Umbilical cord (tissue), 2 donors: Measurements from ENCODE around the gene CES2. TPM values are rescaled to one million over a fixed set of nuclear protein-coding genes. Genes with fewer than 3 reads are reported as not detected.
"Not testable (repeated sequence)": the region's sequence is repeated elsewhere in the genome, so short reads cannot be mapped to it uniquely, and the experiment has no call there.

ENCODE experiments used
- DNase-seq: peaks from one replicate; pipeline ENCODE4 v3.0.0-alpha.2; 2015; ENCODE audit warnings: low spot score
- total RNA-seq: library from RNA; depleted of rRNA; stranded (reverse); fragments of >200 nt; gene quantifications from one replicate; pipeline ENCODE4 v1.2.3, GENCODE V29; 2014; ENCODE audit warnings: low replicate concordance; ENCODE audit not compliant: insufficient read depth

The CES2 gene
- total RNA-seq, 1 donor from 2014 or later: 53.7 TPM

DNA sequence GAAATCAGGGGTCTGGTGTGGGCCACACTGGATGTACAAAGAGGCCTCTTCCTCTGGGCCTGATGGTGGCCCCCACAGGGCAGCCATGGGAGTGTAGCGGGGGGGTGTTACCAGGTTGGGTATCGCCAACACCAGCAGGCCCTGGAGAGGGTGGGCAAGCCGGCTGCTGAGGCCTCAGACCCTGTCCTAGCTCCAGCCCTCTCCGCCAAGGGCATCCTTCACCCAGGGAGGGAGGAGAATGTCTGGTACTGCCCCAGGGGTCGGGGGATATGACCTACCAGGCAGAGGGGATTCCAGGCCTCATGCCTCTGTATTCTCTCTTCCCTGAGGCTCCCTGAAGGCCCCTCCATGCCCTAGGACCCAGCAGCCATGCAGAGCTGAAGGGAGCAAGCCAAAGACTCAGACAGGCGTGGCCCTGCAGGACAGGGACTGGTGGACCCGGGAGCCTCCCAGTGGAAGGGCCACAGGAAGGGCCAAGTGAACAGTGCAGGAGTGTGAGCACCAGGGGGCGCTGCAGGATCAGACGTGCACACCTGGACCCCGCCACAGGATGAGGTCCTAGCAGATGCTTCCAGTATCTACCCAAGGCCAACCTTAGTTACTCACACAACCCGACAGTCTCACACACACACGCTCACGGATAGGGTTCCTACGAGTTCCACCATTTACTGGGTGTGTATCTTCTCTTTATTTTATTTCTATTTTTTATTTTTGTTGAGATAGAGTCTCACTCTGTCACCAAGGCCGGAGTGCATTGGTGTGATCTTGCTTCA, 42.2 kb downstream of the CES2 start:
- DNase-seq: peak; percentile 77

- peak; percentile 23 for DNase-seq
Measured at GRCh38 chr16:66979011-66979717, 43.8 kb downstream of the CES2 start.

GRCh38 chr16:66983033-66983432, 47.7 kb downstream of the CES2 start:
- no peak for DNase-seq

DNA sequence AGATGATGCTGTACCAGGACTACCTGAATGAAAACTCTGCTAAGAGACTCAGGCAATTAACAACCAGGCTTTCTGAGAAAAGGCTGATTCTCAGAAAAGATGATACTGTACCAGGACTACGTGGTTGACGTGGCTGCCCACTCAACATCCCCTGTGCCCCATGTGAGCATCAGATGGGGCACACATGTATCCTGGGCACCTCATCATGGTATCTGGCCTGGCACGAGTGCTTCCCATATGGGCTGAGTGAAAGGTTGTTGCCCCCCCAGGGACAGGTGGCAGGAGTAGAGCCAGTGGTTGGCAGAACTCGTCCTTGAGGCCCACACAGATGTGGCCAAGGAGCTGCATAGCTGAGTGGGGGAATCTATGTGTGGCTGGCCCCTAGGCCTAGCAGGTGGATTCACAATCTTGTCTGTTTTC, 49.6 kb downstream of the CES2 start:
- DNase-seq: no peak

- no peak for DNase-seq
Measured at GRCh38 chr16:66986559-66986958, 51.2 kb downstream of the CES2 start.

GRCh38 chr16:66988197-66988788, 53.0 kb downstream of the CES2 start, which contains the start of gene CES4A:
CES4A (plus strand) TSS chr16:66988589; CDS start chr16:66988773, 184 bp downstream.
- DNase-seq: no peak

GRCh38 chr16:66991545-66992077, 56.3 kb downstream of the CES2 start:
- DNase-seq: no peak

DNA sequence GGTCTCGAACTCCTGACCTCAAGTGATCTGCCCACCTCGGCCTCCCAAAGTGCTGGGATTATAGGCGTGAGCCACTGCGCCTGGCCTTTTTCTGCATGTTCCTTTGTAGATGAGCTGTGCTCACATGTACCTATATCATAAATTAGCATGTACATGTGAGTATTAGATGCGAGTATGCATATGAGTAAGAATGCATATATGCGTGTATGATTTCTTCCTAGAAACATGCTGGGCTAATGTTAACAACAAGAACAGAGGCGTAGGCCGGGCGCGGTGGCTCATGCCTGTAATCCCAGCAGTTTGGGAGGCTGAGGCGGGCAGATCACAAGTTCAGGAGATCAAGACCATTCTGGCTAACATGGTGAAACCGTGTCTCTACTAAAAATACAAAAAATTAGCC, 58.2 kb downstream of the CES2 start:
- DNase-seq: not testable (repeated sequence)

Other genes starting within 250 kb of the CES2 start
- 21.9 TPM for gene CMTM4, start 238.8 kb upstream of the CES2 start, total RNA-seq
- gene DYNC1LI2, start 183.9 kb upstream of the CES2 start, total RNA-seq: 152 TPM
- gene TERB1, start 133.9 kb upstream of the CES2 start, total RNA-seq: 1.7 TPM
- 40.4 TPM for gene NAE1, start 104.5 kb upstream of the CES2 start, total RNA-seq
- gene CA7, start 91.1 kb upstream of the CES2 start, total RNA-seq: not detected
- gene PDP2, start 55.0 kb upstream of the CES2 start, total RNA-seq: 16.4 TPM
- gene CDH16, start 16.6 kb upstream of the CES2 start, total RNA-seq: not detected
- gene RRAD, start 10.0 kb upstream of the CES2 start, total RNA-seq: 19.0 TPM
- 72.5 TPM for gene CIAO2B, start 1.1 kb upstream of the CES2 start, total RNA-seq
- 3.4 TPM for gene CES3, start 25.8 kb downstream of the CES2 start, total RNA-seq
- gene CES4A, start 53.1 kb downstream of the CES2 start, total RNA-seq: 4.1 TPM
- 51.3 TPM for gene CBFB, start 93.6 kb downstream of the CES2 start, total RNA-seq
- gene PHAF1, start 174.4 kb downstream of the CES2 start, total RNA-seq: 18.5 TPM
- gene B3GNT9, start 215.5 kb downstream of the CES2 start, total RNA-seq: 37.3 TPM
- 10.8 TPM for gene TRADD, start 224.4 kb downstream of the CES2 start, total RNA-seq
- 9.6 TPM for gene FBXL8, start 224.4 kb downstream of the CES2 start, total RNA-seq
- 17.3 TPM for gene HSF4, start 229.2 kb downstream of the CES2 start, total RNA-seq
- gene NOL3, start 235.0 kb downstream of the CES2 start, total RNA-seq: 17.1 TPM
- 2.6 TPM for gene MATCAP1, start 248.4 kb downstream of the CES2 start, total RNA-seq